HT-29 (cell line): ENCODE measurements around the gene SNX25. TPM values are rescaled to one million over a fixed set of nuclear protein-coding genes. Genes with fewer than 3 reads are reported as not detected.
A peak's percentile ranks its signal among the peaks of the same experiment; 100 is the strongest.

Experiments used
- DNase-seq: peaks from one replicate; pipeline ENCODE4 v3.0.0-alpha.2; 2015; ENCODE audit warnings: low spot score
- total RNA-seq: library from RNA; depleted of rRNA; stranded (reverse); fragments of >200 nt; shearing (Covaris generic); gene quantifications from 2 replicates; pipeline ENCODE4 v1.2.3, GENCODE V29; 2014

SNX25 gene
- total RNA-seq, 1 experiment from 2014 or later = 3.3 TPM

DNA sequence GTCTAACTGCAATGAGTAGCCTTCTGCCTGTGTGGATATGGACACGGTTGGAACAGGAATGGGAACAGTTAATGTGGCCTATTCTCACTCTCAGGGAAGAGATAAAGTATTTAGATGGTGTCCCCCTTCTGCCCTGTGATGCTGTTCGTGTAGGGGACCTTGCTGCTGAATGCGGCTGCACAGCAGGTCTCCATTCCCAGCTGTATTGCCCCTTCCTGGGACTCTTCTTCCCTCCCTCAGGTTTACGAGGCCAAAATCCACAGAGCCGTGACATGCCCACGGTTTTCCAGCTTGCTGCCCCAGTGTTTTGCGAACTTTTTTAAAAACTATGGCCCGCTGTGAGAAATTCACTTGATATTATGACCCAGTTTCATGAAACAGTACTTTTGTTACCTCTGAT, 50.3 kb downstream of the SNX25 start:
- no peak for DNase-seq

DNA sequence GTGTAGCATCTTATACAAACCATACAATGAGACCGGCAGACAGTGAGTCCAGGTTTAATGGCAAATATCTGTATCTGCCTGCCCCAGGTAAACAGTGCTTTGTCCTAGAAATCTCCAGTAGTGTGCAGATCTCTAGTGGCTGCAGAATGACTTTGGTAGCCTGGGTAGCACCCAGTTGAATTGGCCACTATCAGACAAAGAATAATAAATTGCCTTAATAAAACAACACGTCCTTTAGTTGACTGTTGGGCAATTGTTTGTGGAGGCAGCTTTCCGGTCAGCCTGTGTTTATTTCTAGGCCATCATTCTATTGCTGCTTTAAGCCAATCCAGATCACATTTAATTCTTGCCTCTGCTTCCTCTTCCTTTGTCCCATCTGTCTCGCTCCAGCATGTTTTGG, 52.5 kb downstream of the SNX25 start:
- no peak for DNase-seq

DNA sequence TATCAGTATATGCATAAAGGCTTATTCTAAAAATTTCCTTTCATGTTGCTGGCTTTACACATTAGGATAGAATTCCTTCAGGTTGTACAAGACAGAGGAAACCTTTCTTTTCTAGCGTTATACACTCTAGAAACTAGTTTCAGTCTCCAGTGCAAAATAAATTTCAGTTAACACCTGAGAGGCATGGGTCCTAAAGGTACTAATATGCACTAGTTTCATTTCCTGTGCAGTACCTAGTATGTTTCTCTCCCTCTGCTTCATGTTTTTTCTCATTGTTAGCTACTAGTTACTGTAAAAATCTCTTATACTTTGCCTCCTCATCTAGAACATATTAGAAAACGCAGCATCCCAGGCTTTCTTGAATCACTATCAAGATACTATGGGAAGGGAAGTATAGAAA, 54.0 kb downstream of the SNX25 start:
- DNase-seq = no peak

DNA sequence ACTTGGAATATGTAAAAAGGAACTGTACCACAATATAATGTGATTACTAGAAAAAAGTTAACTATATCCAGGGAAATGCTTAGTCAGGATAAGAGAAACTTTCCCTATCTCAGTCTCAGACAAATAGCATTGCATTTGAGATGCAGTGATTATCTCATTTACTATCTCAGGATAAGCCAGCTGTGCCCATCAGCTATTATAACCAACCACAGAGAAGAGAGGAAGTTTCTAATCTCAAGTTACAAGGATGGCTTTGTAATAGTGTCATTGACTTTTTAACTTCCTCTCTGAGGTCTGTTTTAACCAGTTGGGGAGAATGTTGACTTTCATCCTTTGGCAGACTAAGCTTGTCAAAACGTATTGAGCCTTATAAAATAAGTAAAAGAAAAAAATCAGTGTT, 56.5 kb downstream of the SNX25 start:
- no peak for DNase-seq

DNA sequence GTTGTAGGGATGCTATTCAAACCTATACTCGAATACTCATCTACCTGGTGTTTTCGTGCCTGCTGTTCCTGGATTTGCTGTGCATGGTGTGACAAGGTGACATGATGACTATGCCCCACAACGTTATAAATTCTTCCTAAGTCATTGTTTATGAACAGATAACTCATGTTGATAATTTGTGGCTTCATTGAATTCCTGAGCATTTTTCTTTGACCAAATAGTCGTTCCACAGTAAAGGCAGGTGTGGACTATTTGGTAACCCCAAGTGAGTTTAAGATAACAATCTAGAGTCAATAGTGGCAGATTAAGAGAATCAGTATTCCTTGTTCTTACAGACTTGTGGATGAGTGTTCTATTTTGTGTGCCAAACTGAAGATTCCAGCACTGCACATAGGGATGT, 59.9 kb downstream of the SNX25 start:
- DNase-seq = peak; percentile 31

DNA sequence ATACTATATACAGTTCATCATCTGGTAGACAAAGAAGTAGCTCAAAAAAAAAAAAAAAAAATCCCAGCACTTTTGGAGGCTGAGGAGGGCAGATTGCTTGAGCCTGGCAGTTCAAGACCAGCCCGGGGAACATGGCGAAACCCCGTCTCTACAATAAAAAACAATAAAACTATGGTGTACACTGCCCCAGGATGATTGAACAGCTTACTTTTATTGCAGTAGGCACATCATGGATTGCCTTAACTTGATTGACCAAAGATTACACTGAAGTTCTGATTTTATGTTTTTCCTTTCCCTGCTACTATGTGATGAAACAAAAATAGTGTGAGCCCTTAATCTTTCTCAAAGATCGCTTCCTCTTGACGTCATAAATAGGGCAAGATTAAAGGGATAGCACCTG, 60.6 kb downstream of the SNX25 start:
- no peak for DNase-seq

DNA sequence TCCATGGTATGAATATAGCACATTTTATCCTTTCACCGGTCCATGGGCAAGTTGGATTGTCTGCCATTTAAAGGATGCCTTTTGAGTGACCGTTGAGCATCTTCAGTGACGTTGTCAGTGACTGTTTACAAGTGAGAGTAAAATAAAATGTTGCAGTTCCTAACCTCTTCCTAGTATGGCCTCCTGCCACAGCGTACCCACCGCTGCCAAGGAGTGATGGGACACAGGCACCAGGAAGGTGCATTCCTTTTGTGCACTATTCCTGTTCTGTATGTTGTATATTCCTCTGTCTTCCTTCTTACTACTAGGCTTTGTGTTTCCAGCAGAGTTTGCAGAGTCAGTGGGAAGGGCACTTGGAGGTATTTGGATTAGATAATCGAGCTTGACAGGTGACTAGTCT, 61.5 kb downstream of the SNX25 start:
- DNase-seq = no peak

DNA sequence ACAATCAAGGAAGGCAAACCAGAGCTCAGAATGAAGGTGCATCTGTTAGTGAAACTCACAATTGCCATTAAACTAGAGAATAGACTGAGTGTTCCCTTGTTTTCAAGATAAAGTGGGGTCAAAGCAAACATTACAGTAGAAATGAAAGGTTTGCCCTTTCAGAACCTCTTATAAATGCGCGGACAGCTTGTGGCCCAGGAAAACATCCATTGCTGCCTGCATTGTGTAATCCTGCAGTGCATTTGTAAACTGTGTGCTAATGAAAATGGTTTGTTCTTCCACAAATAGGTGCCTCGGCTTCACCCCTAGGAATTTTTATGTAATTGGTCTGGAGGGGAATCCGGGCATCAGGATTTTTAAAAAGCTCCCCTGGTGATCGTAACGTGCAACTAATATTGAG, 62.8 kb downstream of the SNX25 start:
- no peak for DNase-seq

DNA sequence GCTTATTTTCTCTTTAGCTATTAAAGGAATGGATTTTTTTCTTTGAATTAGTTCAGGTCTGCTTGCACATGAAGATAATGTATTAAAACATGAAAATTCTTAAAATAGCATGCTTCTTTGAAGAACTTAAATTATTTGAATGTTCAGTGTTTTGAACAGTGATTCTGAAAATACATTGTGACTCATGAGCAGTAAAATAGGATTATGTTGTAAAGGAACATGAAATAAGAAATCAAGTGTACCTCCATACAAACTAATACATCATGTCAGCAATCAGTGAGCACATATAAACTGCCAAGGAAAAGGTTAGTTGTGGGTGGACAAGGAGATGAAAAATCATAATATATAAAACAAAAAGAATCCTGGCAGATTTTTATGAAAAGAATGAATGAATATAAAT, 66.1 kb downstream of the SNX25 start:
- DNase-seq = no peak

DNA sequence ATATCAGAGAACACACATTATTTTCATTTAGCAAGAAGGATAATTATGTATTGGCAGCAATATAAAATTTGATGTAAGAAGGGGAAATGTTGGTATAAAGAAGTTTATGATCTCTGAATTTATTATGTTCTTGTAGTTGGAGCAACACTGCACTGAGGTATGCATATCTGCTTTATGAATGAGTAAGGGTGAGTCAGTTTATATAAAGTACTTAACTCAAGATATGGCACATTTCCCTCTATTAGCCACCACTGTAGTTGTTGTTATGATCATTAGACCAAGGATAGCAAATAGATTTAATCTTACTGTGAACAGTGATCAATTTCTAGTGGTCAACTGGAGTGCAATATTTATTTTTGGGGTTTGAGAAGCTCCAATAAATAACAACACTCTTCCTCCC, 66.6 kb downstream of the SNX25 start:
- DNase-seq = no peak

DNA sequence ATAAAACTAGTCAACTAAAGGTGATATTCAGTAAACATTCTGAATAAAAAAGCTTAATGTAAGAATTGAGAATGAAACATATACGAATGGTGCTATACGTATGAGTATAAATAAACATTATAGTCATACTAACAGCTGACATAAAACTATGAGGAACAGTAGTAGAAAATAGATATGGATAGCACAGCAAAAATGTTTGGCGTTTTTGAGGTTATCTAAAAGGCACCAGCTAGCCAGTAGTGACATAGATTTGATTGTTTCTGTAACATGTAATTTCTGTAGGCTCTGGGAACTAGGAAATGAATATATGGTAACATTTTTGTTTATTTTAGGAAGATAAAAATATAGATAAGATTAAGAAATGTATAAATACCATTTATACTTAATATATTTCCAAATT, 69.3 kb downstream of the SNX25 start:
- no peak for DNase-seq

DNA sequence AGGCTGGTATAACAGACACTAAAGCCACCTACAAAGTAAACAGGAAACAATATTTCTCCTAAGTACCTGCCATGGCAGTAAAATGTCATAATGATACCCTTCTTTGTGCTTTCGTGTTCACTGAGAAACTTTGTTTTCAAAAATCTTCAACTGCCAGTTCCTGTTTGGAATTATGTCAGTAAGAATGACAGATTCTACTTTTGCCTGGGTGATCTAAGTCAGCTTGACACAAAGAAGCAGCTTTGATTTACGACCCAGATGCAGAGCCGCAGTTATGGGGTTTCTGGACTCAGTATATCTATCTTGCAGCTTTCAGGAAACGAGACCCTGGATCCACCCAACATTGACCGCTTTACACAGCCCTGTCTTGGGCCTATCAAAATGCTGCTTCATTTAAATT, 71.2 kb downstream of the SNX25 start:
- no peak for DNase-seq

DNA sequence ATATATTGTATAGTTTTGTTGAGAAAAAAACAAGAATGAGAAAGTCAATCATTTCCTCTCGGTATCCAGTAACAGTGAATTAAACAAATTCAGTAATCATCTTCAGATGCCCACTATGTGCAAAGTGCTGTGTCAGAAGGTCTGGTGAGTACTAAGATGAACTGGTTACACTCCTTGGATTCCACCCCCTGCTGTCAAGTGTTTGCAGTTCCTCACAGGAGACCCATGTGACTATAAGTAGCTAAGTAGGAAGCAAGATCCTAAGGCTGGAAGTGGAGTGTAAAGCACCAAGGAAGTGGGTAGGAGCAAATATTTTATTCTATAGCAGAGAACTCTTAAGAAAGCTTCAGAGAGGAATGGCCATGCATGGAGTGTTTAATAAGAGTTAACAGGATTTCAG, 73.6 kb downstream of the SNX25 start:
- no peak for DNase-seq

DNA sequence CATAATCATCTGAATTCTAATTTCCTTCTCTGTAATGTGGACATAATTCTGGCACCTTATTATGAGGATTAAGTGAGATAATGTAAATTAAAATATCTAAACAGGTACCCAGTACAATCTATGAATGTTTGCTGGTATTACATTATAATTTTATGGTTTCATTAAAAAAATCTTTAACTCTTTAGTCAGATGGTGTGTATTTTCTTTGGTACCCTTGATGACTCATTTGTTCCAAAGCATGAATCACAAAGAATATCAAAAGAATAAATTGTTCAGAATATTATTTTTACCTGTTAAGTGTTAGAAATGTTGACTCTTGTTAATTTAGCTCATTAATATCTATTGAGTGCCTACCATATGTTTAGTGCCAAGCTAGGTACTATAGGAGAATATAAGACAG, 74.3 kb downstream of the SNX25 start:
- no peak for DNase-seq

DNA sequence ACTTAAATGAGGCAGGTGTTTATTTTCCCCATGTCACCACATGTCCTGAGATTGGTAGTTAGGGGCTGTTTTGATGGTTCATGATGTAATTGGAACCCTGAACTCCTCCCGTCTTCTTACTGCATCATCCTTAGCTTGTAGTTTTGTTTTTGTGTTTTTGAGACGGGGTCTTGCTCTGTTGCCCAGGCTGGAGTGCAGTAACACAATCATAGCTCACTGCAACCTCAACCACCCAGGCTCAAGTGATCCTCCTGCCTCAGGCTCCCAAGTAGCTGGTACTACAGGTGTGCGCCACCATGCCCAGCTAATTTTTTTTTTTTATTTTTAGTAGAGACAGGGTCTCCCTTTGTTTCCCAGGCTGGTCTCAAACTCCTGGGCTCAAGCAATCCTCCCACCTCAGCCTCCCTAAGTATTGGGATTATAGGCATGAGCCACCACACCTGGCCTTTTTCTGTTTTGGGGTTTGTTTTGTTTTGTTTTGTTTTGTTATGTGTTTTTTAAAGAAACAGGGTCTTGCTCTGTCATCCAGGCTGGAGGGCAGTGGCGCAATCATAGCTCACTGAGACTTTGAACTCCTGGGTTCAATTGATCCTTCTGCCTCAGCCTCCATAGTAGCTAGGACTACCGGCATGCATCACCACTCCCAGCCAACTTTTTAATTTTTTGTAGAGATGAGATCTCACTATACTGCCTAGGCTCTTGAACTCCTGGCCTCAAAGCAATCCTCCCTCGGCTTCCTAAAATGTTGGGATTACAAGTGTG, 76.4 kb downstream of the SNX25 start:
- no peak for DNase-seq

DNA sequence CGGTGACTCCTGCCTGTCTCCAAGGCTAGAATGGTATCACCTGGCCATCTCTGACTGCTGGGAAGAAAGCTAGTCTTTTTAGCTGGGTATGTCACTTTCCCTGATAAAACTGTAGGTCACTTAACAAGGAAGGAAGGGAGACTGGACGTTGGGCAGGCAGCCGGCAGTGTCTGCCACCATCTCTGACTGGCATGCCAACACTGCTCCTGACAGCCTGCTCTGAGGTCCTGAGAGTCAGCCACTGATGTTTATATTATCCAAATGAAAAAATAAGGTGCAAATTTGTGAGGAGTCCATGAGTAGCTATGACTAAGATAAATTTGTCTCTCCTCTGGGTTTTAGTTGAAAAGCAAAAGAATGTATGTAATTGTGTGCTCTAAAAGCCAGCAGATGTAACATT, 77.2 kb downstream of the SNX25 start:
- DNase-seq = no peak

DNA sequence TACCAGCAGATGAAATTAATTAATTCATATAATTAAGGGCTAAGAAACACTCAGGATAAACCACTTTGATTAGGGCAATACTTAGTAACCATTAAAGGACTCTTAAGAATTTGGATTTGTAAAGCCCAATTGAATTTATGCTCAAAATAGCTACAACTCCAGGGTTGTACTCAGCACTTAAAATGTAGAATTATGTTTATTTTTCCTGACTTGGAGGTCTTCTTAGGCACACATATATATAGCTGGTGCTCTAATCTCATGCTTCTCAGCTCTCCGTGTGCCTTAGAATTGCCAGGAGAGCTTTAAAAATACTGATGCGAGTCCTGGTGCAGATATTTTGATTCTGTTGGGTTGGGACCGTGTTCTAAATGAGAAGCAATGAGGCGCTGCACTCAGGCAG, 77.6 kb downstream of the SNX25 start:
- no peak for DNase-seq

DNA sequence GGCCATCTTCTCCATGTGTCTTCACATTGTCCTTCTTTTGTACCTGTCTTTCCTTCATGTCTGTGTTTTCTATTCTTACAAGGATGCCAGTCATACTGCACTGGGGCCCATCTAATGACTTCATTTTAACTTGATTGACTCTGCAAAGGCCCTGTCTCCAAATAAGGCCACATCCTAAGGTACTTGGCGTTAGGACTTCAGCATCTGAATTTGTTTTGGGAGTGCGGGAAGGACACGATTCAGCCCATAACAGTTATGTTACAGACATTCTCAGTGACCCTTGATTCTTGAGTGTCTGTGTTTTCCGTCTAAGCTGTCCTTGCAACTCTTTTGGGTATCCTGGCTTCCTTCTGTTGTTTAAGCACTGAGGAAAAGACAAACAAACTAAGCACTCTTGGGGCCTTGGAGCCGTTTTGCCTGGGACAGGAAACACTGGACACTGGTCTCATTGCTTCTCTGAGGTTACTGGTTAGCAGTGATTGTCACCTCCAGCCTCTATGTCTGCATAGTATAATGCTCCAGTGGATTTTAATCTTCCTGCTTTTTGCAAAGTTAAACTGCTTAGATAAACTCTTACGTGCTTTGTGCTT, 80.7 kb downstream of the SNX25 start:
- DNase-seq = no peak

DNA sequence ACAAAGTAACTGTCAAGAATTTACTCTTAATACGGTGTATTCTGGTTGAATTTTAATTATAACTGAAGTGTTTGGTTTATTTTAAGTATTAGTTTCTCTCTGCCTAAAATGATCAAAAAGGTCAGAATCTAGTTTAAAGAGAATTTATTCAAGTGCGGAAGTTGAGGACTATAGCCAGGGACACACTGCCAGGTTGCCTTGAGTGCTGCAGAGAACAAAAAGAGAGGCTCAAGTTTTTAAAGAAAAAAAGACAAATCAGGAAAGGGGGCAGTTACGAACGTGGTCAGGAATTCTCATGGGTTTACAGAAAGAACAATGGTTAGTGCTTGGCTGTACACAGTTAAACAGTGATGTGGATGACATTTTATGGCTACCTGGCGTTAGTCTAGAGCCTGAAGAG, 81.3 kb downstream of the SNX25 start:
- DNase-seq = no peak

DNA sequence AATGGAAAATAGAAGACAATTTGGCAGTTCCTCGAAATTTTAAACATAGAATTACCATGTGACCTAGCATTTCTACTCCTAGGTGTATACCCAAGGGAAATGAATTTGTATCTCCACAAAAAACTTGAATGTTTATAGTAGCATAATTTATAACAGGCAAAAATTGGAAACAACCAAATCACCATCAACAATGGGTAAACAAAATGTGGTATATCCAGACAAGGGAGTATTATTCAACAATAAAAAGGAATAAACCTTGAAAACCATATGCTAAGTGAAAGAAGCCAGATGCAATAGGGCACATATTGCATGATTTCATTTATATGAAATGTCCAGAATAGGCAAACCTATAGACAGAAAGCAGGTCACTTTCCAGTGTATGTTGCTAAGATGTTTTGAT, 83.8 kb downstream of the SNX25 start:
- DNase-seq = no peak

DNA sequence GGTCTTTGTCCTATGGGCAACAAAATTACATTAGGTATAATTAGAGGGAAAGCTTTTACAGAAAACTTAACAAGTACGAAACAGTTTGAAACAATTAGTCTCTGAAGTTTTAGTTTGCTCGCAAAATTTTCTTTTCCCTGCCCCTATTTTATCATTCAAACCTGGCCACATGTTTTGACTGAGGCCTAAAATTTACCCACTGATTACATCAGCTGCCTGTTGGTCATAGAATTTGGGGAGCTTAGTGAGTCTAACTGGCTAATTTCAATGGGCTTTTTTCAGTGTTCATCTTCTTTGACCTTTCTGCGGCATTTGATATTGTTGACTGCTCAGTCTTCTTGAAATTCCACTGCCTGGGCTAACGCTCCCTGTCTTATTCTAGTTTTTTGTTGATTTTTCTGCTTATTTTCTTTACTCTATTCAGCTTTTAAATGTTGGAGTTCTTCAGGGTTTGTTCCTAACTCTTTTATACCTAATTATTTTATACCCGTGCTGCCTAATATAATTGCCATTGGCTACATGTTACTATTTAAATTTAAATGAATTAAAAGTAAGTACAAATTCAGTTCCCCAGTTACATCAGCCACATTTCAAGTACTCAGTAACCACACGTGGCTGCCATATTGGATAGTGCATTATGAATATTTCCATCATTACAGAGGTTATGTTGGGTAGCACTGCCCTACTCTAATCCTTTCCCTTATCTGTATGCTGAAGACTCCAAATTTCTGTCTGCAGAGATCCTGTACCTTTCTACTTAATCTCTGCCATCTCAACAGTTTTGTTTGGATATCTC, 87.5 kb downstream of the SNX25 start:
- no peak for DNase-seq

DNA sequence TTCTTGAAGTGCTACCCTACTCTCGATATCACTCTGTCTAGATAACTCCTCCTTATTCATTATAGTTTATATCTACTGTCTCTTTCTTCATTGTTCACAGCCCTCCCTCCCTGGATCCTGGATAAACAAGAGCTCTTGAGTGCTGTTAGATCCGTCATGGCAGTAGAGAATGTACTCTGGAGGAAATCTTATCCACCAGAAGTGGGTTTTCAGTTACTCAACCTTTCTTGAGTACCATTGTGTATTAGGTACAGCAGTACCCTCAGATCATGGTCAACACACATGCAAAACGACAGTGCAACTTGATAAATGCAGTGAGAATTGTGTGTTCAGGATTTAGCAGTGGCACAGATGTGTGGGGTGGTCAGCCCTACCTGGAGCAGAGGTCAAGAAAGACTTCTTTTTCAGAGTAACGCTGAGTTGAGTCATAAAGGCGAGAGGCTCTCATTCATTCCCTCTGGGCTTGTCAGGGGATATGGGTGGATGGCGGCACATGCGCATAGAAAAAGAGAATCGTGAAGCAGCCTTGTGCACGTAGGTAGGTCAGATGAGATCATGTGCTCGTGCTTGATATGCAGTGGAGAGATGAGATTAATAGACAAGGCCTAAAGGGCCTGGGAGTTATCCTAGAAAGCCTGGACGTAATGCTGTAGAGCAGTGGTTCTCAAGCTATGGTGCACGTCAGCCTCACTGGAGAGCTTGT, 89.5 kb downstream of the SNX25 start:
- no peak for DNase-seq
